Keratinocyte (primary cell): ENCODE results near the gene MOG. TPM values are rescaled to one million over a fixed set of nuclear protein-coding genes. Genes with fewer than 3 reads are reported as not detected.

Experiments
- DNase-seq: peaks from one replicate; pipeline ENCODE4 v3.0.0-alpha.2; 2011; ENCODE audit warnings: low read depth, missing footprints, low spot score
- FAIRE-seq: peaks from 2 replicates; lab custom pipeline; 2011; peaks lifted over from hg19 to GRCh38; lab: Jason Lieb, UNC
- H2AFZ ChIP-seq: 2 replicates; pipeline ENCODE4 v1.6.0; 2012; ENCODE audit warnings: low read length, control low read depth, inconsistent platforms; ENCODE audit not compliant: control insufficient read depth
- H3K27ac ChIP-seq: 2 replicates; pipeline ENCODE4 v1.5.1; 2011; ENCODE audit warnings: low read length; ENCODE audit not compliant: control insufficient read depth, insufficient read depth
- H3K27me3 ChIP-seq: 3 replicates; pipeline ENCODE4 v1.6.0; 2011; ENCODE audit warnings: low read length; ENCODE audit not compliant: control insufficient read depth, insufficient read depth; ENCODE audit errors: extremely low read depth
- H3K36me3 ChIP-seq, 2 experiments: 2 replicates in 1 of 2; 3 replicates in 1 of 2; pipeline ENCODE4 v1.5.1; 2011; ENCODE audit warnings: low read length in 2 of 2, mild to moderate bottlenecking in 1 of 2; ENCODE audit not compliant: control insufficient read depth in 2 of 2, insufficient read depth in 2 of 2; ENCODE audit errors: extremely low read depth in 1 of 2
- H3K4me1 ChIP-seq: 3 replicates; pipeline ENCODE4 v1.5.1; 2011; ENCODE audit warnings: low read length; ENCODE audit not compliant: control insufficient read depth, insufficient read depth; ENCODE audit errors: extremely low read depth
- H3K4me2 ChIP-seq: 3 replicates; pipeline ENCODE4 v1.6.0; 2011; ENCODE audit warnings: low read depth, low read length; ENCODE audit not compliant: control insufficient read depth, insufficient read depth; ENCODE audit errors: extremely low read depth
- H3K4me3 ChIP-seq, 3 experiments: fragments of 200-600 bp in 1 of 3; sonication (generic) in 1 of 3; 2 replicates in 2 of 3; 3 replicates in 1 of 3; pipeline ENCODE4 v1.5.1; 2011 to 2016; ENCODE audit warnings: low read length in 3 of 3, mild to moderate bottlenecking in 3 of 3, control low read depth in 2 of 3, inconsistent platforms in 1 of 3, low read depth in 1 of 3, mixed read lengths in 1 of 3, mixed run types in 1 of 3, moderate library complexity in 1 of 3; ENCODE audit not compliant: control insufficient read depth in 2 of 3, insufficient read depth in 2 of 3; ENCODE audit errors: extremely low read depth in 1 of 3
- H3K79me2 ChIP-seq: 2 replicates; pipeline ENCODE4 v1.6.0; 2012; ENCODE audit warnings: low read length; ENCODE audit not compliant: control insufficient read depth, insufficient read depth
- H3K9ac ChIP-seq: 3 replicates; pipeline ENCODE4 v1.6.0; 2011; ENCODE audit warnings: low read length; ENCODE audit not compliant: control insufficient read depth, insufficient read depth; ENCODE audit errors: extremely low read depth
- H3K9me1 ChIP-seq: 3 replicates; pipeline ENCODE4 v1.6.0; 2011; ENCODE audit warnings: low read length; ENCODE audit not compliant: control insufficient read depth, insufficient read depth; ENCODE audit errors: extremely low read depth
- H3K9me3 ChIP-seq: 2 replicates; pipeline ENCODE4 v1.5.1; 2012; ENCODE audit warnings: low read depth, low read length; ENCODE audit not compliant: control insufficient read depth
- H4K20me1 ChIP-seq: 3 replicates; pipeline ENCODE4 v1.6.0; 2011; ENCODE audit warnings: low read length; ENCODE audit not compliant: control insufficient read depth, insufficient read depth; ENCODE audit errors: extremely low read depth
- EZH2 ChIP-seq: IDR thresholded peaks from one replicate; pipeline ENCODE4 v1.6.1; 2012; ENCODE audit warnings: inconsistent platforms, mild to moderate bottlenecking, low read length, moderate library complexity
- dilution Hi-C: fragments of 300-500 bp; cut with MboI; formaldehyde crosslinking; loops from one replicate; pipeline ENCODE4 v1.7.0; 2020; ENCODE audit warnings: low sequenced_read_pairs; ENCODE audit not compliant: extremely low pct_ligation_motif_present
- polyA plus RNA-seq, 5 experiments: library from polyadenylated mRNA; depleted of rRNA in 3 of 5; stranded (reverse) in 3 of 5; stranded (forward) in 1 of 5; unstranded in 1 of 5; fragments of >200 nt; gene quantifications; 1 replicate in 1 of 5; 2 replicates in 3 of 5; 3 replicates in 1 of 5; pipeline versions ENCODE4 v1.2.1 to v1.2.3, GENCODE V29; 2011 to 2012; ENCODE audit warnings: missing spikeins in 2 of 5, low read depth in 1 of 5, low replicate concordance in 1 of 5
- TF ChIP-seq, protein P1 (sequence below), 3 experiments: IDR thresholded peaks in 1 of 3; conservative IDR thresholded peaks in 1 of 3; optimal IDR thresholded peaks in 1 of 3; 2 replicates in 2 of 3; 3 replicates in 1 of 3; pipeline versions ENCODE3 to v1.5.1; 2011; ENCODE audit warnings: low read length in 3 of 3, mild to moderate bottlenecking in 3 of 3, moderate library complexity in 2 of 3, control low read depth in 1 of 3, inconsistent platforms in 1 of 3; ENCODE audit not compliant: insufficient read depth in 2 of 3; ENCODE audit errors: extremely low read depth in 1 of 3

Gene MOG
- polyA plus RNA-seq, 1 donor (not counting 4 experiments of a cell fraction or from before 2014, with no cell fraction given), result not detected

DNA sequence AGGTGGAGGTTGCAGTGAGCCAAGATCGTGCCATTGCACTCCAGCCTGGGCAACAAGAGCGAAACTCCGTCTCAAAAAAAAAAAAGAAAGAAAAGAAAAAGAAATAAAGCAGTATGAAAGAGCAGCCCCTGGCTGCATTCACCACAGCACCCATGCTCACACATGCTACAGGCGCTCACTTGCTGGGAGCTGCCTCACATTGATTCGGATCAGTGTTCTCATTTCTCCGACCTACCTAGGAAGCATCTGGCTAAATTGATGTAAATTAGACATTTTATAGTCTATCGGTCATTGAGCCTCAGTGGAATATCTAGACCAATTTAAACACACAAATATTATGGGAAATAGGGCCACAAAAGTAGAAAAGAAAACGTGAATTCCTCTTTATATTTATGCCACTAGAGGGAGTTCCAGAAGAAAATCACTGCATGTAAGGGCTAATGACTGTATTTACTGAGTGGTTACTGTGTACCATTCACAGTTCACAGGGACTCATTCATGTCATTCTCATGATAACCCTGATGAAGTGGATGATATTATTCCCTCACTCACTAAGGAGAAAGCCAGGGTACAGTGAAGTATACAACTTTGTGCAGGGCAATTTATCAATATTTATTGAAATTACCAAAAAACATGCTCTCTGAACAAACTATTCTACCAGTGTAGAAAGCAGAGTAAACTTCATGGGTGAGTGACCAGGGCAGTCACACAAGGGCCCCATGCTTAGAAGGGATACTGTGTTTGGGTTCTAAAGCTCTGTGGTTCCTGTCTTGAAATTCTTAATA lies 5.3 kb upstream of the MOG start:
- H3K36me3 ChIP-seq, result no peaks in the 10 kb centered on the region
- no peak overlapping the region for H3K9ac ChIP-seq
- H3K4me1 ChIP-seq, result peaks cover 16% of the 10 kb centered on the region
- peak overlapping the region; percentile 22 for H2AFZ ChIP-seq
- no peak overlapping the region for H3K4me3 ChIP-seq
- H3K27me3 ChIP-seq, result no peaks in the 10 kb centered on the region
- DNase-seq (no peak), FAIRE-seq (peak; percentile 36)
- dilution Hi-C loops, result no loop called here
- no peak overlapping the region for H3K4me2 ChIP-seq
- TF ChIP-seq EZH2, result no peak
- TF ChIP-seq, protein P1, sequence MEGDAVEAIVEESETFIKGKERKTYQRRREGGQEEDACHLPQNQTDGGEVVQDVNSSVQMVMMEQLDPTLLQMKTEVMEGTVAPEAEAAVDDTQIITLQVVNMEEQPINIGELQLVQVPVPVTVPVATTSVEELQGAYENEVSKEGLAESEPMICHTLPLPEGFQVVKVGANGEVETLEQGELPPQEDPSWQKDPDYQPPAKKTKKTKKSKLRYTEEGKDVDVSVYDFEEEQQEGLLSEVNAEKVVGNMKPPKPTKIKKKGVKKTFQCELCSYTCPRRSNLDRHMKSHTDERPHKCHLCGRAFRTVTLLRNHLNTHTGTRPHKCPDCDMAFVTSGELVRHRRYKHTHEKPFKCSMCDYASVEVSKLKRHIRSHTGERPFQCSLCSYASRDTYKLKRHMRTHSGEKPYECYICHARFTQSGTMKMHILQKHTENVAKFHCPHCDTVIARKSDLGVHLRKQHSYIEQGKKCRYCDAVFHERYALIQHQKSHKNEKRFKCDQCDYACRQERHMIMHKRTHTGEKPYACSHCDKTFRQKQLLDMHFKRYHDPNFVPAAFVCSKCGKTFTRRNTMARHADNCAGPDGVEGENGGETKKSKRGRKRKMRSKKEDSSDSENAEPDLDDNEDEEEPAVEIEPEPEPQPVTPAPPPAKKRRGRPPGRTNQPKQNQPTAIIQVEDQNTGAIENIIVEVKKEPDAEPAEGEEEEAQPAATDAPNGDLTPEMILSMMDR (optimal IDR thresholded peaks at IDR 0.05 in 1 of 3, IDR thresholded peaks at IDR 0.05 in 1 of 3, conservative IDR thresholded peaks at IDR 0.05 in 1 of 3; ENCODE audit: extremely low read depth in 1 of 3, insufficient read depth in 2 of 3, low read length in 3 of 3), result peak in 2 of 3 experiments; percentile 56 to 58
- no peaks in the 10 kb centered on the region for H3K9me3 ChIP-seq
- H4K20me1 ChIP-seq, result no peaks in the 10 kb centered on the region
- H3K9me1 ChIP-seq, result no peaks in the 10 kb centered on the region
- H3K27ac ChIP-seq, result no peak overlapping the region
- no peaks in the 10 kb centered on the region for H3K79me2 ChIP-seq

DNA sequence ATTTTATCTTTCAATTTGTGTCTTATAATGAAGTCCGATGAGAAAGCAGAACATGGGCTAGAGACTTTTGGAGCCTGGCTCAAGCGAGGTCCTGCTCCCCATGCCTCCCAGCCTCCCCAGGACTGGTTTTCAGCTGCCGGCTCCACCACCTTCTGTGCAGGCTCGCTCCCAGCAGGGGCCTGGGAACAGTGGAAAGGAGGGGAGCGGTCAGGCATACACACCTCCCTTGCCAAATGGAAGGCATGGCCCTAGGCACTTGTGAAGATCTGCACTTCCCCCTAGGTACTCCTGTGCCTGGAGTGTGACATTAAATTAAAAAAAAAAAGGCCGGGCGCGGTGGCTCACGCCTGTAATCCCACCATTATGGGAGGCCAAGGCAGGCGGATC lies 4.7 kb upstream of the MOG start:
- H4K20me1 ChIP-seq, result no peaks in the 10 kb centered on the region
- H3K9ac ChIP-seq, result no peak overlapping the region
- FAIRE-seq (no peak), DNase-seq (no peak)
- no peak overlapping the region for H3K4me2 ChIP-seq
- no peak overlapping the region for H3K27ac ChIP-seq
- no peak overlapping the region for H2AFZ ChIP-seq
- no peaks in the 10 kb centered on the region for H3K9me3 ChIP-seq
- no peaks in the 10 kb centered on the region for H3K79me2 ChIP-seq
- dilution Hi-C loops, result no loop called here
- no peaks in the 10 kb centered on the region for H3K36me3 ChIP-seq
- H3K4me3 ChIP-seq, result no peak overlapping the region
- H3K4me1 ChIP-seq, result peaks cover 16% of the 10 kb centered on the region
- TF ChIP-seq EZH2, result no peak
- TF ChIP-seq, protein P1 (optimal IDR thresholded peaks at IDR 0.05 in 1 of 3, IDR thresholded peaks at IDR 0.05 in 1 of 3, conservative IDR thresholded peaks at IDR 0.05 in 1 of 3; ENCODE audit: extremely low read depth in 1 of 3, insufficient read depth in 2 of 3, low read length in 3 of 3), result no peak
- no peaks in the 10 kb centered on the region for H3K27me3 ChIP-seq
- no peaks in the 10 kb centered on the region for H3K9me1 ChIP-seq
